ENCODE measurements around the gene NEK6.

Gene NEK6

GRCh38 chr9:124273427-124274160 is 15.8 kb downstream of the NEK6 start:
- no peak overlapping the region for H3K27ac ChIP-seq (ENCODE audit: low read length)
- H3K4me3 ChIP-seq (ENCODE audit: low read length) = no peak overlapping the region
- H3K27me3 ChIP-seq (ENCODE audit: insufficient read depth, low read length) = no peaks in the 10 kb centered on the region
- H3K9me3 ChIP-seq (ENCODE audit: insufficient read depth, low read depth, low read length) = no peaks in the 10 kb centered on the region
- no peaks in the 10 kb centered on the region for H3K4me1 ChIP-seq (ENCODE audit: insufficient read depth, low read length)
- no peak overlapping the region for H3K9ac ChIP-seq (ENCODE audit: low read depth, low read length)
- no peaks in the 10 kb centered on the region for H3K36me3 ChIP-seq (ENCODE audit: insufficient read depth, low read depth, low read length)

- Histone ChIP-seq H3K4me1 (ENCODE audit: insufficient read depth, low read length) (no peaks in the 10 kb centered on the region), H3K36me3 (ENCODE audit: insufficient read depth, low read depth, low read length) (no peaks in the 10 kb centered on the region)
These were observed 16.5 kb downstream of the NEK6 start for GRCh38 chr9:124274226-124274625.

GRCh38 chr9:124274738-124275137 is 17.0 kb downstream of the NEK6 start:
- Histone ChIP-seq H3K27ac (ENCODE audit: low read length) (no peak overlapping the region), H3K27me3 (ENCODE audit: insufficient read depth, low read length) (no peaks in the 10 kb centered on the region), H3K9ac (ENCODE audit: low read depth, low read length) (no peak overlapping the region), H3K36me3 (ENCODE audit: insufficient read depth, low read depth, low read length) (no peaks in the 10 kb centered on the region), H3K4me1 (ENCODE audit: insufficient read depth, low read length) (no peaks in the 10 kb centered on the region), H3K9me3 (ENCODE audit: insufficient read depth, low read depth, low read length) (no peaks in the 10 kb centered on the region), H3K4me3 (ENCODE audit: low read length) (no peak overlapping the region)

More at GRCh38 chr9:124274226-124274625, 16.5 kb downstream of the NEK6 start:
- H3K27me3 ChIP-seq (ENCODE audit: insufficient read depth, low read length) = no peaks in the 10 kb centered on the region
- no peak overlapping the region for H3K9ac ChIP-seq (ENCODE audit: low read depth, low read length)
- no peak overlapping the region for H3K4me3 ChIP-seq (ENCODE audit: low read length)
- no peaks in the 10 kb centered on the region for H3K9me3 ChIP-seq (ENCODE audit: insufficient read depth, low read depth, low read length)
- no peak overlapping the region for H3K27ac ChIP-seq (ENCODE audit: low read length)

- H3K36me3 ChIP-seq (ENCODE audit: insufficient read depth, low read depth, low read length) = no peaks in the 10 kb centered on the region
- no peak overlapping the region for H3K27ac ChIP-seq (ENCODE audit: low read length)
- no peaks in the 10 kb centered on the region for H3K9me3 ChIP-seq (ENCODE audit: insufficient read depth, low read depth, low read length)
These were observed 19.7 kb downstream of the NEK6 start for GRCh38 chr9:124277420-124277819.

GRCh38 chr9:124278054-124278540 is 20.3 kb downstream of the NEK6 start:
- H3K27ac ChIP-seq (ENCODE audit: low read length) = no peak overlapping the region
- H3K4me3 ChIP-seq (ENCODE audit: low read length) = no peak overlapping the region
- H3K36me3 ChIP-seq (ENCODE audit: insufficient read depth, low read depth, low read length) = no peaks in the 10 kb centered on the region
- H3K9ac ChIP-seq (ENCODE audit: low read depth, low read length) = no peak overlapping the region
- H3K4me1 ChIP-seq (ENCODE audit: insufficient read depth, low read length) = no peaks in the 10 kb centered on the region
- H3K27me3 ChIP-seq (ENCODE audit: insufficient read depth, low read length) = no peaks in the 10 kb centered on the region
- H3K9me3 ChIP-seq (ENCODE audit: insufficient read depth, low read depth, low read length) = no peaks in the 10 kb centered on the region

More at GRCh38 chr9:124277420-124277819, 19.7 kb downstream of the NEK6 start:
- no peak overlapping the region for H3K9ac ChIP-seq (ENCODE audit: low read depth, low read length)
- no peak overlapping the region for H3K4me3 ChIP-seq (ENCODE audit: low read length)
- no peaks in the 10 kb centered on the region for H3K4me1 ChIP-seq (ENCODE audit: insufficient read depth, low read length)
- no peaks in the 10 kb centered on the region for H3K27me3 ChIP-seq (ENCODE audit: insufficient read depth, low read length)

- Histone ChIP-seq H3K27me3 (ENCODE audit: insufficient read depth, low read length) (no peaks in the 10 kb centered on the region), H3K4me1 (ENCODE audit: insufficient read depth, low read length) (no peaks in the 10 kb centered on the region), H3K27ac (ENCODE audit: low read length) (no peak overlapping the region), H3K9me3 (ENCODE audit: insufficient read depth, low read depth, low read length) (no peaks in the 10 kb centered on the region), H3K36me3 (ENCODE audit: insufficient read depth, low read depth, low read length) (no peaks in the 10 kb centered on the region), H3K9ac (ENCODE audit: low read depth, low read length) (no peak overlapping the region), H3K4me3 (ENCODE audit: low read length) (no peak overlapping the region)
These were observed 21.9 kb downstream of the NEK6 start for GRCh38 chr9:124279531-124280175.

- H3K9ac ChIP-seq (ENCODE audit: low read depth, low read length) = no peak overlapping the region
- no peaks in the 10 kb centered on the region for H3K9me3 ChIP-seq (ENCODE audit: insufficient read depth, low read depth, low read length)
- no peak overlapping the region for H3K4me3 ChIP-seq (ENCODE audit: low read length)
- no peaks in the 10 kb centered on the region for H3K27me3 ChIP-seq (ENCODE audit: insufficient read depth, low read length)
- H3K4me1 ChIP-seq (ENCODE audit: insufficient read depth, low read length) = no peaks in the 10 kb centered on the region
- no peaks in the 10 kb centered on the region for H3K36me3 ChIP-seq (ENCODE audit: insufficient read depth, low read depth, low read length)
- H3K27ac ChIP-seq (ENCODE audit: low read length) = no peak overlapping the region
These were observed 22.5 kb downstream of the NEK6 start for GRCh38 chr9:124280176-124280691.

GRCh38 chr9:124281931-124282371 is 24.2 kb downstream of the NEK6 start:
- H3K4me3 ChIP-seq (ENCODE audit: low read length) = no peak overlapping the region
- H3K36me3 ChIP-seq (ENCODE audit: insufficient read depth, low read depth, low read length) = no peaks in the 10 kb centered on the region
- no peak overlapping the region for H3K27ac ChIP-seq (ENCODE audit: low read length)
- H3K9ac ChIP-seq (ENCODE audit: low read depth, low read length) = no peak overlapping the region
- no peaks in the 10 kb centered on the region for H3K9me3 ChIP-seq (ENCODE audit: insufficient read depth, low read depth, low read length)
- H3K4me1 ChIP-seq (ENCODE audit: insufficient read depth, low read length) = peaks cover 6% of the 10 kb centered on the region; the same call in 1 of the 2 replicates
- H3K27me3 ChIP-seq (ENCODE audit: insufficient read depth, low read length) = no peaks in the 10 kb centered on the region

- no peaks in the 10 kb centered on the region for H3K36me3 ChIP-seq (ENCODE audit: insufficient read depth, low read depth, low read length)
- no peaks in the 10 kb centered on the region for H3K27me3 ChIP-seq (ENCODE audit: insufficient read depth, low read length)
- H3K4me3 ChIP-seq (ENCODE audit: low read length) = no peak overlapping the region
- no peaks in the 10 kb centered on the region for H3K9me3 ChIP-seq (ENCODE audit: insufficient read depth, low read depth, low read length)
- peaks cover 6% of the 10 kb centered on the region; the same call in 1 of the 2 replicates for H3K4me1 ChIP-seq (ENCODE audit: insufficient read depth, low read length)
- no peak overlapping the region for H3K27ac ChIP-seq (ENCODE audit: low read length)
- no peak overlapping the region for H3K9ac ChIP-seq (ENCODE audit: low read depth, low read length)
These were observed 24.9 kb downstream of the NEK6 start for GRCh38 chr9:124282442-124283227.

GRCh38 chr9:124283228-124283814 is 25.6 kb downstream of the NEK6 start:
- H3K27me3 ChIP-seq (ENCODE audit: insufficient read depth, low read length) = no peaks in the 10 kb centered on the region
- H3K36me3 ChIP-seq (ENCODE audit: insufficient read depth, low read depth, low read length) = no peaks in the 10 kb centered on the region
- no peak overlapping the region for H3K27ac ChIP-seq (ENCODE audit: low read length)
- H3K4me1 ChIP-seq (ENCODE audit: insufficient read depth, low read length) = peaks cover 6% of the 10 kb centered on the region; the same call in 1 of the 2 replicates
- no peak overlapping the region for H3K4me3 ChIP-seq (ENCODE audit: low read length)
- H3K9ac ChIP-seq (ENCODE audit: low read depth, low read length) = no peak overlapping the region
- no peaks in the 10 kb centered on the region for H3K9me3 ChIP-seq (ENCODE audit: insufficient read depth, low read depth, low read length)

GRCh38 chr9:124284237-124284831 is 26.6 kb downstream of the NEK6 start:
- no peak overlapping the region for H3K9ac ChIP-seq (ENCODE audit: low read depth, low read length)
- H3K9me3 ChIP-seq (ENCODE audit: insufficient read depth, low read depth, low read length) = no peaks in the 10 kb centered on the region
- H3K4me1 ChIP-seq (ENCODE audit: insufficient read depth, low read length) = peaks cover 6% of the 10 kb centered on the region; the same call in 1 of the 2 replicates
- H3K36me3 ChIP-seq (ENCODE audit: insufficient read depth, low read depth, low read length) = no peaks in the 10 kb centered on the region
- H3K27me3 ChIP-seq (ENCODE audit: insufficient read depth, low read length) = no peaks in the 10 kb centered on the region
- H3K27ac ChIP-seq (ENCODE audit: low read length) = no peak overlapping the region
- no peak overlapping the region for H3K4me3 ChIP-seq (ENCODE audit: low read length)
